Right lobe of liver (tissue), 4 donors: ENCODE measurements around the gene OR2M4.

ENCODE experiments used
- POLR2A ChIP-seq: fragments of 450-650 bp; IDR thresholded peaks from one replicate; pipeline ENCODE4 v1.6.1; 2017; ENCODE audit warnings: antibody characterized with exemption, mild to moderate bottlenecking
- TF ChIP-seq, protein P1 (sequence below), 4 donors: fragments of 200-600 bp in 3 of 4; fragments of 450-650 bp in 1 of 4; IDR thresholded peaks; one replicate each; pipeline versions ENCODE4 v1.5.1 to v1.8.0; 2016 to 2022; ENCODE audit warnings: antibody characterized with exemption in 4 of 4, mild to moderate bottlenecking in 2 of 4
- donor health status: DM: no; HTN: no; CAD: no.
- donor health status: DM: no; HTN: no; CAD: no.
- donor health status: DM: no; HTN: yes; CAD: no.

DNA sequence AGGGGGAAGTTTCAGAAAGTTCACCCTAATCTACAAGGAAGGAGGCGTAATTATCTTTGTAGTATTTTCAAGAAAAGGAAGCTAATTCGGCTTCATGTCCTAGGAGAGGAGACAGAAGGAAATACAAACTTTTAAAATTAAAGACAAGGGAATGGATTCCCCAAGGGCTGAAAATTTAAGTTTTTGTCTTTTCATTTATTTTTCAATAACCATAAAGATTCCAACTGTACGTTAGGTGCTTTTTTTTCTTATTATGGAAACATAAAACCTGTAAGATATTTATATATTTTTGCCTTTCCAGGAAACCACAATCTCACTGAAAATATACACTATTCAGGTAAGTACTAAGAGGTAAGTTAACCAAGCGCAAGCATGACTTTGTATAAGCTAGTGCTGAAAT is 34.3 kb upstream of the OR2M4 start, which contains the start of gene OR2M3:
- TF ChIP-seq, protein P1, sequence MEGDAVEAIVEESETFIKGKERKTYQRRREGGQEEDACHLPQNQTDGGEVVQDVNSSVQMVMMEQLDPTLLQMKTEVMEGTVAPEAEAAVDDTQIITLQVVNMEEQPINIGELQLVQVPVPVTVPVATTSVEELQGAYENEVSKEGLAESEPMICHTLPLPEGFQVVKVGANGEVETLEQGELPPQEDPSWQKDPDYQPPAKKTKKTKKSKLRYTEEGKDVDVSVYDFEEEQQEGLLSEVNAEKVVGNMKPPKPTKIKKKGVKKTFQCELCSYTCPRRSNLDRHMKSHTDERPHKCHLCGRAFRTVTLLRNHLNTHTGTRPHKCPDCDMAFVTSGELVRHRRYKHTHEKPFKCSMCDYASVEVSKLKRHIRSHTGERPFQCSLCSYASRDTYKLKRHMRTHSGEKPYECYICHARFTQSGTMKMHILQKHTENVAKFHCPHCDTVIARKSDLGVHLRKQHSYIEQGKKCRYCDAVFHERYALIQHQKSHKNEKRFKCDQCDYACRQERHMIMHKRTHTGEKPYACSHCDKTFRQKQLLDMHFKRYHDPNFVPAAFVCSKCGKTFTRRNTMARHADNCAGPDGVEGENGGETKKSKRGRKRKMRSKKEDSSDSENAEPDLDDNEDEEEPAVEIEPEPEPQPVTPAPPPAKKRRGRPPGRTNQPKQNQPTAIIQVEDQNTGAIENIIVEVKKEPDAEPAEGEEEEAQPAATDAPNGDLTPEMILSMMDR (IDR thresholded peaks at IDR 0.05), result no peak
- no peak for TF ChIP-seq POLR2A
